HUES6 (cell line): ENCODE data around the gene WBP1L.

Experiments
- H3K27ac ChIP-seq: 2 replicates; pipeline ENCODE4 v1.7.0; 2013; ENCODE audit warnings: low read depth, mild to moderate bottlenecking, low read length, inconsistent platforms
- H3K27me3 ChIP-seq: 2 replicates; pipeline ENCODE4 v1.6.1; 2013; ENCODE audit warnings: low read length; ENCODE audit not compliant: control insufficient read depth, insufficient read depth
- H3K36me3 ChIP-seq: 2 replicates; pipeline ENCODE4 v1.6.1; 2013; ENCODE audit warnings: low read length; ENCODE audit not compliant: control insufficient read depth, insufficient read depth
- H3K4me1 ChIP-seq: 2 replicates; pipeline ENCODE4 v1.6.1; 2013; ENCODE audit warnings: low read length; ENCODE audit not compliant: control insufficient read depth, insufficient read depth
- H3K4me3 ChIP-seq: 2 replicates; pipeline ENCODE4 v1.5.1; 2013; ENCODE audit warnings: low read depth, low read length
- H3K9ac ChIP-seq: one replicate; pipeline ENCODE4 v1.6.1; 2013; ENCODE audit warnings: mild to moderate bottlenecking, low read length
- H3K9me3 ChIP-seq: 2 replicates; pipeline ENCODE4 v1.6.1; 2013; ENCODE audit warnings: low read depth, low read length; ENCODE audit not compliant: control insufficient read depth, insufficient read depth

The WBP1L gene

GRCh38 chr10:102781090-102781920, 37.6 kb downstream of the WBP1L start:
- H3K9ac ChIP-seq = no peak overlapping the region
- no peak overlapping the region for H3K4me3 ChIP-seq
- no peak overlapping the region for H3K27ac ChIP-seq
- H3K27me3 ChIP-seq = no peaks in the 10 kb centered on the region
- H3K9me3 ChIP-seq = no peaks in the 10 kb centered on the region
- no peaks in the 10 kb centered on the region for H3K36me3 ChIP-seq
- H3K4me1 ChIP-seq = peaks cover 55% of the 10 kb centered on the region

DNA sequence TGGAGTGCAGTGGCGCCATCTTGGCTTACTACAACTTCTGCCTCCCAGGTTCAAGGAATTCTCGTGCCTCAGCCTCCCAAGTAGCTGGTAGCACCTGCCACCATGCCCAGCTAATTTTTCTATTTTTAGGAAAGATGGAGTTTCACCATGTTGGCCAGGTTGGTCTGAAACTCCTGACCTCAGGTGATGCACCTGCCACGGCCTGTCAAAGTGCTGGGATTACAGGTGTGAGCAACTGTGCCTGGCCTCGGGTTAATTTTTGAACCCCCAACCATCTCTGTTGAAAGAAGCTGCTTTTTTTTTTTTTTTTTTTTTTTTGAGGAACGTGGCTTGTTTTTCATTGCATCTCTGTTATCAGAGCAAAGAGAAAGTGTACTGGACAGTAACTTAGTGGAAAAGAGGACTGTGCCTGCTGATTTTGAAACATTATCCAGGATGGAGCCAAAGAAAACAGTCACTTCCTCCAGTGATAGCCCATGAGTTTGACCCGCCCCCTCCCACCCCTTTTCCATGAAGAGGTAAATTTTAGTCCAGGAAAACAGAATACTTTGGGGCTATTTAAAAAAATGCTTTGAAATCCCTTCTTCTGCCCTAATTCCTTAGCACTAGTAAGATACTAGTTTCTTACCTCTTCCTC, 38.3 kb downstream of the WBP1L start:
- H3K9me3 ChIP-seq = no peaks in the 10 kb centered on the region
- H3K4me1 ChIP-seq = peaks cover 48% of the 10 kb centered on the region
- no peaks in the 10 kb centered on the region for H3K27me3 ChIP-seq
- no peak overlapping the region for H3K4me3 ChIP-seq
- H3K9ac ChIP-seq = no peak overlapping the region
- H3K27ac ChIP-seq = no peak overlapping the region
- no peaks in the 10 kb centered on the region for H3K36me3 ChIP-seq

DNA sequence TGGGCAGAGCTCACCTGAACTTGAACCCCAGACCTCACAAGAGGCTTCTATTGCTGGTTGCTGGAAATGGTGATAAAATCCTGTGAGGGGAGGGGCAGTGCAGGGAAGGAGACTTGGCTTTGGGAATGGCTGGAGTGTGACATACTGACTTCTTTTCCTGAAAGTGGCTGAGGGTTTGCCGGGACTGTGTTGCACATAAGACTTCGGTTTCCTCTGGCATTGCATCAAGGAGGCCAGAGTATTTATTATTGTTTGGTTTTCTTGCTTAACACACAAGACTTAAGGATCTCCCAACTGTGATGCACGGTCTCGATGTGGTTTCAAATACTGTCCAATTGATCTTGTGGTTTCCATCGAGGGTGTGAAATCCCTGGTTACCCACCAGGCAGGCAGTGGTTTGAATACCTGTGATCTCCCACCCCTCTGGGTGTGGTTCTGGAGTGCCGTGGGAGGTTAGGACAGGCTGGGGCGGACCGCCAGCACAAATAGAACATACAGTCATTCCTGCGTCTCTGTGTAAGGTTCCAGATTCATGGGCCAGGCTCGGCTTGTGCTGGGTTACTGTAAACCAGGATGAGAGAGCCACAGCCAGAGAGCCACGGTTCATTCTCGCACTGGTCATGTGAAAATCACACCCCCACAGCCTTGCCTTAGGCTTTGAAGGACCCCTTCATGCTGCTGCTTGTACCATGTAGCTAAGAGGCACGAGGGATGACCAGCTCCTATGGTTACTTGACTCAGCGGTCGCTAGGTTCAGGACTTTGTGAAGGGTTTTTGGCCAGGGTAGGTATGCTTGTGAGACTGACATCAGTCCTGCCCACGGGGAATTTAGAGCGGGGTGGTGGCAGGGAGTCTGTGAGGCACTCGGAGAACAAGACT, 39.2 kb downstream of the WBP1L start:
- no peak overlapping the region for H3K4me3 ChIP-seq
- H3K27me3 ChIP-seq = no peaks in the 10 kb centered on the region
- no peaks in the 10 kb centered on the region for H3K9me3 ChIP-seq
- H3K4me1 ChIP-seq = peaks cover 41% of the 10 kb centered on the region
- H3K36me3 ChIP-seq = no peaks in the 10 kb centered on the region
- no peak overlapping the region for H3K9ac ChIP-seq
- H3K27ac ChIP-seq = no peak overlapping the region

GRCh38 chr10:102783568-102783967, 39.8 kb downstream of the WBP1L start:
- Histone ChIP-seq H3K9me3 (no peaks in the 10 kb centered on the region), H3K27ac (no peak overlapping the region), H3K9ac (no peak overlapping the region), H3K4me3 (no peak overlapping the region), H3K27me3 (no peaks in the 10 kb centered on the region), H3K36me3 (no peaks in the 10 kb centered on the region), H3K4me1 (peaks cover 34% of the 10 kb centered on the region)

GRCh38 chr10:102785818-102786217, 42.1 kb downstream of the WBP1L start:
- H3K27me3 ChIP-seq = no peaks in the 10 kb centered on the region
- peaks cover 18% of the 10 kb centered on the region for H3K4me1 ChIP-seq
- H3K9ac ChIP-seq = no peak overlapping the region
- H3K27ac ChIP-seq = no peak overlapping the region
- no peak overlapping the region for H3K4me3 ChIP-seq
- no peaks in the 10 kb centered on the region for H3K36me3 ChIP-seq
- no peaks in the 10 kb centered on the region for H3K9me3 ChIP-seq

DNA sequence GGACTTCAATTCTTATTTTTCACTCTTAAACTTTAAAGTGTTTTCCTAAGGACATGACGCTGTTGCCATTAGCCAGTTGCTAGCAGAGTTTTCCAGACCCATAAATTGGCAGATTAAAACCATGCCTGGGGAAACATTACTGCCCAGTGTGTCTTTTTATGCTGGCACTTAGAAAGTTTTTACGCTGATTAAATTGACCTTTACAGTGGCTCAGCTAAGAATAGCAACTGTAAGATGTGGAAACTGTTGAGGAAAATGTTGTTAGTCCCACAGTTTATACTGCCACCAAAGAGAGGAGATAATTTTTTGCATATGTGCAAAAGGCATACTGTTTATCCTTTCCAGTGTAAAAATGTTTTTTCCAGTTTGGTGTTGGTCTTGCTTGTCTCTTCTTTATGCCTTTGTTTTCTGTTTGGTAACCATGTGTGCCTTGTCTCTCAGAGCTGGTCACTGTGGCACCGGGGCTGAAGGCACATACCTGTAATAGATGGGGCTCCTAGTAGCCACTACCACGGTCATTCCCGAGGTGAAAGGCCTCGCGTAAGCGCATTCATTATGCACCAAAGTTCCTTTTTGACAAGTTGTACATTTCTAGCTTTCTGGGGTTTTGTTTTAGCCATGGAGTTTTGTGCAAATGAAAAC, 48.1 kb downstream of the WBP1L start:
- H3K9me3 ChIP-seq = no peaks in the 10 kb centered on the region
- no peaks in the 10 kb centered on the region for H3K27me3 ChIP-seq
- no peak overlapping the region for H3K9ac ChIP-seq
- H3K4me1 ChIP-seq = peaks cover 3% of the 10 kb centered on the region; the same call in 1 of the 2 replicates
- H3K4me3 ChIP-seq = no peak overlapping the region
- no peak overlapping the region for H3K27ac ChIP-seq
- H3K36me3 ChIP-seq = no peaks in the 10 kb centered on the region

DNA sequence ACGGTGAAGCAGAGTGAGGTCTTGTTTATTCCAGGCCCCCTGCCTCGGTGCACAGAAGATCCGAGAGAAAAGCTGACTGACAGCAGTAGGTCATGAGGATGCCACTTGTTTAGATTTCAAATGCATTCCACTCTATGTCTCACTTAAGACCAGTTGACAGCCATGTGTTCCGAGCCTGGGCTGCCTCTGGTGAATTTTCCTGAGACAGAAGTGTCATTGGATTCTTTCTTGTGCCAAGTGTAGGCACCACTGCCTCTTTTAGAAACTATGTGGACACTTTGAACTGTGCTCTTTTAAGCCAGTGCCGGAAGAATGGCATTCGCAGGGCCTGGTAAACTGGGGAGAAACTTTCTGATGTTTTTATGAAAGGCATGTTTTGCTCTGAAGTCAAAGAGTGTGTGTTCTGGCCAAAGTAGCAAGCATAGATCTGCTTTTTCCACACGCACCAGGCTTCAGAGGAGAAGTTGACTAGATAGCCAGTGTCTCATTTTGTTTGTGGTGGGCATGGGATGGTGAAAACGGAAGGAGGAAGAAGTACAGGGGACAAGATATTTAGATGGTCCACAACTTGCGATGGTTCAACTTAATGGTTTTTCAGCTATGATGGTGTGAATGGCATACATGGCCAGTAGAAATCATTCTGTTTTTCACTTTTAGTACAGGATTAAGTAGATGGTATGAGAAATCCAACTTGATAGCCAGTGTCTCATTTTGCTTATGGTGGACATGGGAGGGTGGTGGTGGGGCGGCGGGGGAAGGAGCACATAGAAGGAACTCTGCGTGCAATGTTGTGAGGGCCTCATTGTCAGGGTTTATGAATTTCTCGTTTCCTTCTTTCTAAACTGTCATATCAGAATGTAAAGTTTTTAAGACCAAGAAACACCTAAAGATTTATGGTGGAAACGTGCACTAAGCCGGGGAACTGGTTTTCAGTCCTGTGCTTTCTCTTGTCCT, 52.0 kb downstream of the WBP1L start:
- H3K36me3 ChIP-seq = peaks cover 12% of the 10 kb centered on the region; the same call in 1 of the 2 replicates
- H3K9ac ChIP-seq = no peak overlapping the region
- H3K27ac ChIP-seq = no peak overlapping the region
- no peak overlapping the region for H3K4me3 ChIP-seq
- no peaks in the 10 kb centered on the region for H3K9me3 ChIP-seq
- no peaks in the 10 kb centered on the region for H3K27me3 ChIP-seq
- peaks cover 22% of the 10 kb centered on the region for H3K4me1 ChIP-seq

DNA sequence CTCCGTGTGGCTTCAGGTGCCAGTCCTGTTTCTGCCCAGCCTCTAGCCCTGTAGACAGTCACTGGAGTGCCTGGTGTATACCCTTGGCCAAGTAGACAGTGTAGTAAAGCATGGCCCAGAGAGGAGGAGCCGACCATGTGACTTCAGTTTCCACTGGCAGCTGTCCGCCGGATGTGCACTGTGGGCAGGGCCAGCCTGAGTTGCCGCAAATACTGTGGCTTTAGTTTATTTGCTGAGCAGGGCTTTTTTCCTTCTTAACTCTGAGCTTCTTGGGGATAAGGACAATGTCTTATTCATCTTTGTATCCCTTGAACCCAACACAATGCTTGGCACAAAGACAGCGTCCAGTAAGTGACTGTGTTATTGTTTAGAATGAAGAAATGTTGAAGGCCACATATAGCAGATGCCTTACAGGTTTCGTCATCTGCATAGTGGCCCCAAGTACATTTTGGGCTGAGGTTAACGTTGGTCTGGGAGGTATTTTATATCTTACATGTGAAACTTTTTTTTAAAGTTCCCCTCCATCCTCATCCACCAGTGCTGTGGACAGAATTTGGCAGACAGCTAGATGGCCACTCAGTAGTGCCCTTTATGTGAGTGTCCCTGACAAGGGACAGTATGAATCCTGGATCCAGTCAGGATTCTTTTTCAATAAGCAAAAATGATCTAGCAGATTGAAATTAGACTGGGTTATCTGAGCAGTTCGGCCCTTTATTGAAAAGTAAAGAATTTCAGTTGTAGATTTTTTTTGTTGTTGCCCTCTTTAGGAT, 52.8 kb downstream of the WBP1L start:
- Histone ChIP-seq H3K27me3 (no peaks in the 10 kb centered on the region), H3K27ac (no peak overlapping the region), H3K4me1 (peaks cover 31% of the 10 kb centered on the region), H3K9me3 (no peaks in the 10 kb centered on the region), H3K4me3 (no peak overlapping the region), H3K36me3 (peaks cover 12% of the 10 kb centered on the region; the same call in 1 of the 2 replicates), H3K9ac (no peak overlapping the region)

- no peaks in the 10 kb centered on the region for H3K27me3 ChIP-seq
- 0 out of 2 replicates have a peak overlapping the region, but pooled peaks have one; percentile 15 for H3K27ac ChIP-seq
- peaks cover 47% of the 10 kb centered on the region for H3K4me1 ChIP-seq
- peaks cover 5% of the 10 kb centered on the region; the same call in 1 of the 2 replicates for H3K9me3 ChIP-seq
- H3K36me3 ChIP-seq = peaks cover 17% of the 10 kb centered on the region
- H3K4me3 ChIP-seq = no peak overlapping the region
- no peak overlapping the region for H3K9ac ChIP-seq
Measured at GRCh38 chr10:102799691-102800471, 56.1 kb downstream of the WBP1L start.
